A172 (cell line): ENCODE data around the gene ARL5C. TPM values are rescaled to one million over a fixed set of nuclear protein-coding genes. Genes with fewer than 3 reads are reported as not detected.

ENCODE experiments used
- DNase-seq: peaks from one replicate; pipeline ENCODE4 v3.0.0-alpha.2; 2015; ENCODE audit warnings: low spot score
- total RNA-seq: library from RNA; depleted of rRNA; stranded (reverse); fragments of >200 nt; shearing (Covaris generic); gene quantifications from 2 replicates; pipeline ENCODE4 v1.2.3, GENCODE V29; 2014

Gene ARL5C
- total RNA-seq, 1 experiment from 2014 or later = not detected

- DNase-seq = no peak
Observed at GRCh38 chr17:39167476-39167875, 1.5 kb upstream of the ARL5C start.

GRCh38 chr17:39166437-39167335 is 725 bp upstream of the ARL5C start:
- DNase-seq = no peak

GRCh38 chr17:39165178-39165840 is 652 bp downstream of the ARL5C start:
- no peak for DNase-seq

DNA sequence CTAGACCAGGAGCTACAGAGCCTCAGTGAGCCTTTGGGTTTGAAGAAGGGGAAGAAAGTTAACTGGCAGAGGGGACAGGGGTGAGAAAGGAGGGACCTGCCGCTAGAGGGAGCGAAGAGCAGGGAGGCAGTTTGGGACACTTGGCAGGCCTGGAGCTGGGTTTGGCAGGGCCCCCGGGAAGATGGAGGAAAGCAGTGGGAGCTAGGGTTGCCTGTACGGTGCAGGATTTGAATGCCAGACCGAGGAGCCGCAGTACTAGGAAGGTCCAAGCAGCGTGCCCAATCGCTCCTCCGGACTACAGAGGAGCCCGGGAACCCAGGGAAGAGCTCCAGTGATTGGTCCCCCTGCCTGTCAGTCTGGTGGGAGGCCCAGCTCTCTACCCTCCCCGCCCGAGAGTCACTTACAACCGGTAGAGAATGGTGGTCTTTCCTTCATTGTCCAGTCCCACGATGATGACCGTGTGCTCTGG is 1.3 kb downstream of the ARL5C start:
- DNase-seq = peak; percentile 64

DNA sequence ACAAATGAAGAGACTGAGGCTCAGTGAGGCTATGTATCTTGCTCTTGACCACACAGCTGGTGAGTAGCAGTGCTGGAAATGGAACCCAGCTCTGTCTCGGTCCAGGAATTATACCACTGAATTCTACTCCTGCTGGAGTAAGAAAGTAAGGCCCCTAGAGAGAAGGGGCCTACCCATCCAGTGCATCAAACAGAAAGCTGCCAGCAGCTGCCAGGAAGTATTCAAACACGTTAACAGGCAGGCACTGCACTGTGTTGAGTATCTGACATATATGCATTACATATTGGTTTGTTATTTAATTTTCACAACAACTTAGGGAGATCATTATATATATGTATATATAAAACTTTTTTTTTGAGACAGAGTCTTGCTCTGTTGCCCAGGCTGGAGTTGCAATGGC is 4.0 kb downstream of the ARL5C start:
- DNase-seq = no peak

DNA sequence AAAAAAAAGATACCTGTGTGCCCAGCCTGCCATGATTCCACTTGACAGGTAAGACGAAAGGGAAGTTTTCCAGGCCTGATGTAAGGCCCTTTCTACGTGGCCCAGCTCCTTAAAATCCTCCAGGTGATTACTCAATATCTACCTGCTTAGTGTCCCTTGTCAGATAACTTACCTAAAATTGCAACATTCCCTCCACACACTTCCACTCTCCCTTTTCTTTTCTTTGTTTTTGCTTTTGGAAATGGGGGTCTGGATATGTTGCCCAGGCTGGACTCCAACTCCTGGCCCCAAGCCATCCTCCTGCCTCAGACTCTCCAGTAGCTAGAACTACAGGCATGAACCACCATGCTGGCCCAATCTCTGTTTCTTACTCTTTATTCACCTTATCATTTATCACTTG is 7.3 kb downstream of the ARL5C start:
- DNase-seq = no peak

DNA sequence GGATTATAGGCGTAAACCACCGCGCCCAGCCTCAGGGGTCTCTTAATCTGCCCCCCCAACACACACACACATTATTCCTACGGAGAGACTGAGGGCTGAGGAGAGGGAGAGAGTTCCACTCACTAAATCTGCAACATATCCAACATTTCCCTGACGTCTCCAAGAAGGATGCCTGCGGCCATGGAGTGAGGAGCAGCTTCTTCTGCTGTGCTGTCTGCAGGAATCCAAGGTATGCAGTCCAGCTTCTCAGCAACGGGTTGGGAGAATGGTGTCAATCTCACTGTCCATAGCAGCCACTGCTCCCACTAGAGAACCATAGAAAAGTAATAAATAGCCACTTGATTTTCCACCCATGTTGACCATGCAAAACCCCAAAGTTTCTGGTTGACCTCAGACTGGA is 9.5 kb downstream of the ARL5C start:
- no peak for DNase-seq

GRCh38 chr17:39155654-39156053 is 10.3 kb downstream of the ARL5C start:
- no peak for DNase-seq

GRCh38 chr17:39153599-39154051 is 12.3 kb downstream of the ARL5C start:
- peak; percentile 89 for DNase-seq

DNA sequence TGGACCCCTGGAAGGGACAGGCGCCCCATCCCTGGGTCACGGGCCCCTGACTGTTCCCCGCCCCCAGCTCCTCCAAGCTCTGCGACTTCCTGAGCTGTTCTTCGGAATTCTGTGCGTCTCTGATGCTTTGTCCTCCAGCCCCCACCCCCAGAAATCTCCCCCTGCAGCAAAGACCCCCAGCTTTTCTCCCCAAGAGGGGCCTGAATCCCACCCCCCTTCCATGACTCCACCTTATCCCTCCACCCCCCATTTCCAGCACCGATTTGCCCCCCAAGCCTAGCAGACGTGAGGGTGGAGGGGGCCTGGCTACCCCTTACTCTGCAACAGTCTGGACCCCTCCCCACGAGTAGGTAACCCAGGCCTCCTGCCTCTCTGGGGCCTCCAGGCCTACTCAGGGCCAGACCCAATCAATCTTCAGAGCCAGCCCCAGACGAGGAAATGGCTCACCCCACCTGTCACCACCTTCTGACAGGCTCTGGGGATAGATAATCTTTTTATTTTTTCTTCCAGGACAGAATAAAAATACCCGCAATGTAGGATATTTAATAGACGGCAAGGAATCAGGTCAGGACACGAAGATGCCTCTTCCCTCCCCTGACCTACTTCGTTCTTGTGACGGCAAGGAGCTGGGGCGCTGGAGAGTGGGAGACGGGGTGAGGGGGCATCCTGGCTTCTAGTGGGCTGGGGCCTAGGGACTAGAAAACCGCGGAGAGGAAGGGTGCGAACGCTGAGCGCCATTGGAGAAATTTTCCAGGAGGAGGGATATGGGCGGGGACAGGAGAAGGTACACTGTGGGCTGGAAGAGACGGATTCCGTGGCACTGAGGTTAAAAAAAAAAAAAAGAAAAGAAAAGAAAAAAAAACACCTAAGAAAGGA is 13.8 kb downstream of the ARL5C start:
- DNase-seq = no peak

DNA sequence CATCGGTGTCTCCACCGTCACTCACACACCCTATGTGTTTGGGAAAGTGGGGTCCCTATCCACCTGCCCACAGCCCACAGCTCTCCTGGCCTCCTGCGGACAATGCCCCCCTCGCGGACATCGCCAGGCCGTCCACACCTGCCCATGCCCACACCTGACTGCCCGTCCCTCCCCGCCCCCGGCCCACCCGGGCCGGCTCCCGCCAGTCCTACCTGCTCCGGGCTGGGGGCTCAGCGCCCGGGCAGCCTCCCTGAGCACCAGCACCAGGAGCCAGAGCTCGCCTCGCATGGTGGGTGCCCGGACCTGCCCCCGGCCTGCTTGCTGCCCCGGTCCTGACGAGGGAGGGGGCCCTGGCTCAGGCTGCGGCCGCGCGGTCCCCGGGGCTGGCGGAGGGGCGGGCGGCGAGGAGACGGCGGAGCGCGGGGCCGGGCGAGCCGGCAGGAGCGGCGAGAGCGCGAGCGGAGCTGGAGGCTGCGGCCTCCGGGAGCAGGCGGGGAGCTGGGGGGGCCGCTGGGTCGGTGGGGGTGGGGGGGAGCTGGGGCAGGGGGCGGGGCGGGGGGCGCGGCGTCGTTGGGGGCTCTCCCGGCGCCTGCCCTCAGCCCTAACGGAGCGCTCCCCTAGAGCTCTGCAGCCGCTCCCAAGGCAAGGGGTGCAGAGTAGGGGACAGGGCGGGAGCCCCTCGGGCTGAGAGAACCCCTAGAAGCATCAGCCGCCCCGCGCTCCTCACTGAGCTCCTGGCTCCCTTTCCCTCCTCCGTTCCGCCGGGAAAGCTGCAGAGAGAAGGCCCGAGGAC is 14.6 kb downstream of the ARL5C start, which contains the start of gene PLXDC1:
PLXDC1 (minus strand) TSS at position 488 of the 793 bp plus-strand sequence; CDS start at position 288, 200 bp downstream.
- DNase-seq = no peak

DNA sequence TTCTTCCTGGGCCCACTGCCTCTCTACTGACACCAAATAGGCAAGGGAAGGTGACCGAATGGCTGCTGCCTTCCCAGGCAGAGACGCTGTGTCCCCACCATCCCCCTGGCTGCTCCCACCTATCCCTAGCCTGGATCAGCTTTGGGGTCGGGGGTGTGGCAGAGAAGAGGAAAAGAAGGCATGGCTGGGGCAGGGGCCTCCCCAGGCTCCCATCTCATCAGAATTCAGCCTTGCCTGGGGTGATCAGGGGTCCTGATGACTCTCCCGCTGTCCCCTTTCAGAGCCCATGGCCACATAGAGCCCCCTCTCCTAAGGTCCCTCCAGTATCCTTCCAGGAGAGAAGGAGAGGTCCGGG is 15.2 kb downstream of the ARL5C start:
- no peak for DNase-seq

DNA sequence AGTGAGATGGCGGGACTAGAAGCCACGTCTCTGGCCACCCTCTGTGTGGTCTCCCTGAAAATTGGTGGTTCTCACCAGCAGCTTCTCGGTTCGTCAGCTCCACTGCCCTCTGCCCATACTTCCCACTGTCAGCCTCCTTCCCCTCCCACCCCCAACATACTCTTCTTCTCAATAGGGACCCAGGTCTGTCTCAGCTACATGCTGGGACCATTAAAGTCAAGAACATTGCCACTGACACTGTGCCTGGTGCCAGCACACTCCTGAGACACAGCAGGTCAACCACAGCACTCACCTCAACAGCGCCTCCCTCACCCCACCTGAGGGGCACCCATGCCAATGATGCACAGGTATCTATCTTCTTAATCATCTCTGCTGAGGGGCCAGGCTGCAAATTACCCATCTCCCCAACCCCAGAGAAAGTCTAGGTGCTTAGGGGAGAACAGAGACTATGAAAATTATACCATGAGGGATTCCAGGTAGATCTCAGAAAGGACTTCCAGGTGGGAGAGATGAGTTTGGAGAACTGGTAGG is 15.8 kb downstream of the ARL5C start:
- DNase-seq = no peak

GRCh38 chr17:39147221-39148185 is 18.5 kb downstream of the ARL5C start:
- no peak for DNase-seq

GRCh38 chr17:39146273-39146672 is 19.7 kb downstream of the ARL5C start:
- DNase-seq = no peak

DNA sequence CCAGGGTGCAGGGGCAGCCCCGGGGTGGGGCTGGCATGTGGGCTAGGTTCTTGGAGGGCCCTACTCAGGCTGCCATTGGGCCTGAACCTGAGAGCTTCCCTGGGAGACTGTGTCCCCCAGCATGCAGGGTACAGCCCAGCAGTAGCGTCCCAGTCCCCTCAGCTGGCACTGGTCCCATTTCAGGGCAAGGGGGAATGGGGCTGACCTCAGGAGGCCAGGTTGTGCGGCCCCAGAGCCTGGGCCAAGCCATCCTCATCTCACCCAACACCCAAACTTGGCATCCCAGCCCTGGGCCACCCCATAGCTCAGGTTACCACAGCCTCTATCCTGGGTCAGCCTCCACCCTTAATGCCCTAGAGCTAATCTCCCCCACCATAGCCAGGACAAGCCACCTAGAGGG is 20.8 kb downstream of the ARL5C start:
- DNase-seq = no peak

DNA sequence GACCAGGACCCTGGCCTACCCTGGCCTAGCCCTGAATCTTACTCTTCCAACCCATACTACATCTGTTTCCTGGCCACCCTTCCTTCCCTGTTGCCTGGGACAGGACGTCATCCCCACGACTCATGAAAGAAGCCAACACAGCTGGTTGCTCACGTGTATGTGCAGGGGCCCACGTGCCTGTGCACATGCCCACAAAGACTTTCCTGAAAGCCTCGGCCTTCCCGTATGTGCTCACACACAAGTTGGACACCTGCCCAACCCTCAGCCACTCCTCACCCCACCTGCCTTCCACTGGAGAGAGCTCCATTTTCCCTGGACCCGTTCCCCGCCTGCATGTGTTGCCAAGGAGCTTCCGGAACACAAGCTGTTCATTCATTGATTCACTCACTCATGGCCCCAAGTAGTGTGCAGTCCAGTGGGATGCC is 21.5 kb downstream of the ARL5C start:
- peak; percentile 77 for DNase-seq

- no peak for DNase-seq
Observed at GRCh38 chr17:39143552-39144093, 22.3 kb downstream of the ARL5C start.
